GM12874 (cell line): ENCODE data around the gene TANC1.

ENCODE experiments used
- TF ChIP-seq, protein P1 (sequence below): IDR thresholded peaks from 2 replicates; pipeline ENCODE4 v1.5.1; 2011; ENCODE audit warnings: low read depth, mild to moderate bottlenecking, control low read depth, low read length, moderate library complexity; ENCODE audit not compliant: insufficient read depth

Gene TANC1

DNA sequence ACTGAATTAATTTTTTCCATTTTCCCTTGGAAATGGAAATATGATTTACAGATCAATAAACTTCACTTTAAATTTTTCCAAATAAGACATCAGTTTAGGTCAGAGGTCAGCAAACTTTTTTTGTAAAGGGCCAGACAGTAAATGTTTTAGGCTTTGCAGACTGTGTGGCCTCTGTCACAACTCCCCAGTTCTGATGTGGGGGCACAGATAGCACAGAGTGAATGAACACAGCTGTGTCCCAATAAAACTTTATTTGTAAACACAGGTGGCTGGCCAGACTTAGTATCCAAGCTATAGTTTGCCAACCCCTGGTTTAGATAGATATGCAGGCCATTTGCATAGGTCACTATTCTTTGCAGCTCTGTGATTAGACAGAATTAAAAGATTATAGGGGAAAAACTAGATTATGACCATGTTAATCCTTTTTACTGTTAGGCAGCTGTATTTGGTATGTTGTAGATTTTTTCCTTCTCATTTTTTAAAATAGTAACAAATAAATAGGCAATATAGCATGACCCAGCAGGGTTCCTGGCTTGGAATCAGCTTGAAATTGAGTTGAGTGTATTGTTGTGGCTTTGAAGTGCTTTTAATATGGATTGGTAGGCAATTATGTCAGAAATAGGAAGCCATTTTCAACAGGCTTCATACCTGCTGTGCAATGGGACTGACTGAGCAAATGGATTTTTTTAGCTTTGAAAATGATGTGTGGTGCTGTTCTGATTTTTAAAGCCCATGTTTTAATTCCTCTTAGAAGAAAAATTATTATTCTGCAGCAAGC lies 258.4 kb downstream of the TANC1 start:
- TF ChIP-seq, protein P1, sequence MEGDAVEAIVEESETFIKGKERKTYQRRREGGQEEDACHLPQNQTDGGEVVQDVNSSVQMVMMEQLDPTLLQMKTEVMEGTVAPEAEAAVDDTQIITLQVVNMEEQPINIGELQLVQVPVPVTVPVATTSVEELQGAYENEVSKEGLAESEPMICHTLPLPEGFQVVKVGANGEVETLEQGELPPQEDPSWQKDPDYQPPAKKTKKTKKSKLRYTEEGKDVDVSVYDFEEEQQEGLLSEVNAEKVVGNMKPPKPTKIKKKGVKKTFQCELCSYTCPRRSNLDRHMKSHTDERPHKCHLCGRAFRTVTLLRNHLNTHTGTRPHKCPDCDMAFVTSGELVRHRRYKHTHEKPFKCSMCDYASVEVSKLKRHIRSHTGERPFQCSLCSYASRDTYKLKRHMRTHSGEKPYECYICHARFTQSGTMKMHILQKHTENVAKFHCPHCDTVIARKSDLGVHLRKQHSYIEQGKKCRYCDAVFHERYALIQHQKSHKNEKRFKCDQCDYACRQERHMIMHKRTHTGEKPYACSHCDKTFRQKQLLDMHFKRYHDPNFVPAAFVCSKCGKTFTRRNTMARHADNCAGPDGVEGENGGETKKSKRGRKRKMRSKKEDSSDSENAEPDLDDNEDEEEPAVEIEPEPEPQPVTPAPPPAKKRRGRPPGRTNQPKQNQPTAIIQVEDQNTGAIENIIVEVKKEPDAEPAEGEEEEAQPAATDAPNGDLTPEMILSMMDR: no peak

GRCh38 chr2:159227467-159227866 lies 259.0 kb downstream of the TANC1 start:
- TF ChIP-seq, protein P1: no peak

- TF ChIP-seq, protein P1: no peak
Observed at GRCh38 chr2:159228081-159228581, 259.7 kb downstream of the TANC1 start.

DNA sequence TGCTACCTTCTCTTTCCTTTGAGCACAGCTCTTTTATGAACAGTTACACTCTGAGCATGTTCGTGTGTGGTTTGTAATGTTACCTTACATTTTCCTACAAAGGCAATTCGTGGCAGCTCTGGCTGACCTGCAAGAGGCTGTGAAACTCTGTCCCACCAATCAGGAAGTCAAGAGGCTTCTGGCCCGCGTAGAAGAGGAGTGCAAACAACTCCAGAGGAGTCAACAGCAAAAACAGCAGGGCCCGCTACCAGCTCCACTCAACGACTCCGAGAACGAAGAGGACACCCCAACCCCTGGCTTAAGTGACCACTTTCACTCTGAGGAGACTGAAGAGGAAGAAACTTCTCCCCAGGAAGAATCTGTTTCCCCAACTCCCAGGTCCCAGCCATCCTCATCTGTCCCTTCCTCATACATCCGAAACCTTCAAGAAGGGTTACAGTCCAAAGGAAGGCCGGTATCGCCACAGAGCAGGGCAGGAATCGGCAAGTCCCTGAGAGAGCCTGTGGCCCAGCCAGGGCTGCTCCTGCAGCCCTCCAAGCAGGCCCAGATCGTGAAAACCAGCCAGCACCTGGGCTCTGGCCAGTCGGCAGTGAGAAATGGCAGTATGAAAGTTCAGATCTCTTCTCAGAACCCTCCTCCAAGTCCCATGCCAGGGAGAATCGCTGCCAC lies 261.2 kb downstream of the TANC1 start:
- TF ChIP-seq, protein P1: no peak

DNA sequence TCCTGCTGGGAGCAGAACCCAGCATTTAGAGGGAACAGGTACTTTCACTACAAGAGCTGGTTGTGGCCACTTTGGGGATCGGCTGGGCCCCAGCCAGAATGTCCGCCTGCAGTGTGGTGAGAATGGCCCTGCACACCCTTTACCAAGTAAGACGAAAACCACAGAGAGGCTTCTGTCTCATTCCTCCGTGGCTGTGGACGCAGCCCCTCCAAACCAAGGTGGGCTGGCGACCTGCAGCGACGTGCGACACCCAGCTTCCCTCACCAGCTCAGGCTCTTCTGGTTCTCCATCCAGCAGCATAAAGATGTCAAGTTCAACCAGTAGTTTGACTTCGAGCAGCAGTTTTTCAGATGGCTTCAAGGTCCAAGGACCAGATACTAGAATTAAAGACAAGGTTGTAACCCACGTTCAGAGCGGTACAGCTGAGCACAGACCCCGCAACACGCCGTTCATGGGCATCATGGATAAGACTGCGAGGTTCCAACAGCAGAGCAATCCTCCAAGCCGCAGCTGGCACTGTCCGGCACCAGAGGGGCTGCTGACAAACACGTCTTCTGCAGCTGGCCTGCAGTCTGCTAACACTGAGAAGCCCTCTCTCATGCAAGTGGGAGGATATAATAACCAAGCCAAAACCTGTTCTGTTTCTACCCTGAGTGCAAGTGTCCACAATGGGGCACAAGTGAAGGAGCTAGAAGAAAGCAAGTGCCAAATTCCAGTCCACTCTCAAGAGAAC lies 261.9 kb downstream of the TANC1 start:
- TF ChIP-seq, protein P1: no peak

DNA sequence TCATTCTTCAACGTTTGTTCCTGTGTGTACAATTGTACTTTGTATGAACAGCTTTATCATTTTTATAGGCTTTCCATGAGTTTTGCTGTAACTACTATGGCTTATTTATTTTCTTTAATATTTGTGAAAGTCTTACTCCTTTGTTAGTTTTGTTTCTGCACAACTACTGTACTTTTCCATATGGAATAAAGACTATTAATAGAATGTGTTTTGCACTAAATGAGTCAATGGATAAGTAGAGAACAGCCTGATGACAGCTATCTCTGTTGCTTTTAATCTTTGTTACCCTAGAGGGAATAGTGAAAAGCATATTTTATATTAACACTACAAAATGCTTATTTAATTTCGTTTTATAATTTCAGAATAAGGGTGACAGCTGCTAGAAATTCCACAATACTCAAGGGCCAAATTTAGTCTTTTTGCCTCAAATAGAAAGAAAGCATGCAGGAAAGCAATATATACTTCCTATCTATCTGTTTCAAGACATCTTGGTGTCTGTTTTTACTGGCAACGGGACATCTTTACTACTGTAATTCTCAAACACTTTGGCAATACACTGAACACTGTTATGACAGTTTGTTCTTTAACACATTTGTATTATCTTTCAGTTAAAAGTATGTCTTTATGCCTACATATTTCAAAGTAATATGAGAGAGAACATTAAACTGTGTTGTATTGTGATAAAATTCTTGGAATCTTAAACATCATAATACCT lies 264.2 kb downstream of the TANC1 start:
- TF ChIP-seq, protein P1: no peak
